Activated CD8-positive, alpha-beta memory T cell treated with anti-CD3 and anti-CD28 coated beads for 1 hour (primary cell): ENCODE measurements around the gene TACR2.

Experiments
- DNase-seq, 2 donors: peaks; one replicate each; pipeline ENCODE4 v3.0.0-alpha.2; 2020; ENCODE audit warnings: low read depth in 1 of 2; ENCODE audit errors: extremely low read depth in 1 of 2

TACR2 gene

GRCh38 chr10:69405221-69405620 is 11.5 kb downstream of the TACR2 start:
- no peak for DNase-seq

- DNase-seq: no peak
Measured at GRCh38 chr10:69404786-69405185, 11.9 kb downstream of the TACR2 start.

GRCh38 chr10:69403519-69403918 is 13.2 kb downstream of the TACR2 start:
- DNase-seq: no peak

GRCh38 chr10:69403066-69403465 is 13.7 kb downstream of the TACR2 start:
- no peak for DNase-seq

- DNase-seq: no peak
Measured at GRCh38 chr10:69402386-69402785, 14.3 kb downstream of the TACR2 start.

GRCh38 chr10:69401416-69401815 is 15.3 kb downstream of the TACR2 start:
- no peak for DNase-seq

GRCh38 chr10:69400936-69401335 is 15.8 kb downstream of the TACR2 start:
- no peak for DNase-seq

- no peak for DNase-seq
Measured at GRCh38 chr10:69398466-69398865, 18.3 kb downstream of the TACR2 start.

- DNase-seq: no peak
Measured at GRCh38 chr10:69397972-69398371, 18.7 kb downstream of the TACR2 start.

- no peak for DNase-seq
Measured at GRCh38 chr10:69394020-69394419, 22.7 kb downstream of the TACR2 start.

- peak; percentile 40 to 60 for DNase-seq
Measured at GRCh38 chr10:69392481-69393000, 24.2 kb downstream of the TACR2 start.

- DNase-seq: no peak
Measured at GRCh38 chr10:69391158-69391557, 25.6 kb downstream of the TACR2 start.

- no peak for DNase-seq
Measured at GRCh38 chr10:69389827-69390490, 26.8 kb downstream of the TACR2 start.

GRCh38 chr10:69388488-69388887 is 28.2 kb downstream of the TACR2 start:
- DNase-seq: no peak

GRCh38 chr10:69387500-69387899 is 29.2 kb downstream of the TACR2 start:
- DNase-seq: no peak

- DNase-seq: no peak
Measured at GRCh38 chr10:69385454-69386350, 31.0 kb downstream of the TACR2 start.

GRCh38 chr10:69384320-69384719 is 32.4 kb downstream of the TACR2 start:
- DNase-seq: no peak

- no peak for DNase-seq
Measured at GRCh38 chr10:69383558-69383957, 33.2 kb downstream of the TACR2 start.

GRCh38 chr10:69382382-69383117 is 34.2 kb downstream of the TACR2 start:
- DNase-seq: no peak

- DNase-seq: no peak
Measured at GRCh38 chr10:69379800-69380199, 36.9 kb downstream of the TACR2 start.

- DNase-seq: no peak
Measured at GRCh38 chr10:69377933-69378332, 38.8 kb downstream of the TACR2 start.
